ENCODE results near the gene EPS8.

Gene EPS8

DNA sequence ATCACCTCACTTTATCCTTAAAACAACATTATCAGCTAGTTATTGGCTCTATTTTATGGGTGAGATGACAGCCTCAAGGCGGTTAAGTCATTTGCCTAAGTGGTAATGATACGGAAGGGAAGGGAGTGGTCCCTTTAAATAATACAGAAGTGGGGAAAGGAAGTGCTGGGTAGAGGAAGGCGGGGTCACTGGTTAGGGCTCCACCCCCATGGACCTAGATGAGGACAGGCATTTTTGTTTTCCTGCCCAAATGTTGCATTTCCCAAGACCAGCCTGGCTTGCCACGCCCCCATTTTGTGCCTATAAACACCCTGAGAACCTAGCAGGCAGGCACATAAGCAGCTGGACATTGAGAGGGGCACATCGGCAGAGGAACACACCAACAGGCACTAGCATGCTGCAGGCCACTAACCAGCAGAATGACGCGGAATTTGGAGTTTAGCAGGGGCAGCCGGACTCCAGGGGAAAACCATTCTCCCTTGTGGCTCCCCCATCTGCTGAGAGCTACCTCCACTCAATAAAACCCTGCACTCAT, 100.9 kb downstream of the EPS8 start:
- DNase-seq: no peak

DNA sequence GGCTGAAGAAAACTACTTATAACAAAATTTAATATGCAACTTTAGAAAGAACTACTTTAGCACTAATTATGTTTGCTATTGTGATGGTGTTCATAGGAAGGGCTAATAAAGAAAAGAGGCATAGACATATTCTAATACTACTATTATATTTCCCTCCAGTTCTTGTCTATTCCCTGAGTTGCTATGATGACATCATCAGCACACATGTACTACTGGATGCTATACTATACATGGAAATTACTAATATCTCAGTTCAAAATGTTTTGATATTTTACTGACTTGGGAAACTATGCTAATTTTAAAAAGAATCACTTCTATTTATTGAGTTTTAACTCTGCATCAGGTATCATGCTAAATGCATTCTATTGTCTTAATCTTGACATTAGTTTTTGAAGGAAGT, 101.6 kb downstream of the EPS8 start:
- DNase-seq: no peak

DNA sequence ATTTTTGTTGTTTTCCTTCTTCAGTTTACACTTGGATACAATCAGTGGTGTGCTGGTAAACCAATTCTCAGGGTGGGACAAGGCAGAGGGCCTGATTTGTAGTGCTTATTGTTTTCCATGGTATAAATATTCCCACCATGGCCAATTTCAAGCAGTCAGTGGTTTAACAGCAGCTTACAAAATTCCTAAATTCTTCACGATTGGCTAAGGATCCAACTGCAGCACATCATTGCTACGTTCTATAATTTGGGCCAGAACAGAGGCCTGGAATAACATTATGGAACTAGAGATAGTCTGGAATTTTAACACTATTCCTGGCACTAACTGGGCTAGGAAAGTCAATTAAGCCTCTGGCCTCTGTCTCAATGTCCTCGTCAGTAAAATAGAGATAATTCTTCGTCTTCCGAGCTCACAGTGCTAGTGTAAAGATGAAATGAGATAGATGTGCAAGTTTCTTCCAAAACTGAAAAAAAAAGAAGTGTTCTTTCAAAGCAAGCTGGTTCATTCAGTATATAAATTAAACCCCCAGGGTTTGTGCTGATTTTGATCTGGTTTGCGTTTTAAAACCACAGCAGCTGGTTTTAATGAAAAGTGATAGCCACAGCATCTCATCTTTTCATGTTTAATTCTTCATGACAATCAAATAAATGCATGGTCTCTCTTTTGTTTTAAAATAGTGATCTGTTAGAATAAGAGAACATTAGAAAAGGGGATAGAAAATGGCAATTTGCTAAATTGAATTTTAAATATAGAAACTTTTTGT, 104.1 kb downstream of the EPS8 start:
- no peak for DNase-seq

DNA sequence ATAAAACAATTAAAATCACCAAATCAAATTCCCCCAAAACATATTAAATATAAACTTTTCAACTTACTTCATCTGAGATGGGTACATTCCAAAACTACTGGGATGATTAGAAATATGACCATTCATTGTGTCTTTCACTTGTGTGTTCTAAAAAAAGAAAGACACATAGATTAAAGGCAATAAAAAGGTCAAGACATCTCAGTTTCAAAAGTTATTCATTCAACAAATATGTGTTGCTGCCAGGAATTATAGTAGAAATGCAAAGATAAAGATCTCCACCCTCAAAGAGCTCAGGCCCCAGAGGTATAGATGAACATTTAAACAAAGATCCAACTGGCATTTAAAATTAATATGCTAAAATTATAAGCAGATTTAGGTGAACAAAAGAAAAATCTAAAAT, 106.4 kb downstream of the EPS8 start:
- DNase-seq: no peak

DNA sequence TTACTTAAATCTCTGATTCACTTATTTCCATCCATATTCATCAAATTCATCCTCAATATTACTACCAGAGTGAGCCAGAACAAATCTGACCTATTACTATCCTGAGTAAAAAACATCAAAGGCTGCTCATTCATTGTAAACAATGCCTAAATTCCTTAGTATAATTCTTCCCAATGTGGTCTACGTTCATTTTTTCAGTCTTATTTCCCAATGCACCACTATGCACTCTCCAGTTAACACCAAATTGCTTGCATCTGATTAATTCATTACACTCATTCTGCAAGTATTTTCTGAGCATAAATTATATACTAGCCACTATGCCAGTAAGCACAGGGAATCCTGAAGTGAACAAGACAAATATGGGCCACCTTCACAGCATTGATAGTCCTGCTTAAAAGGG, 110.0 kb downstream of the EPS8 start:
- DNase-seq: no peak

DNA sequence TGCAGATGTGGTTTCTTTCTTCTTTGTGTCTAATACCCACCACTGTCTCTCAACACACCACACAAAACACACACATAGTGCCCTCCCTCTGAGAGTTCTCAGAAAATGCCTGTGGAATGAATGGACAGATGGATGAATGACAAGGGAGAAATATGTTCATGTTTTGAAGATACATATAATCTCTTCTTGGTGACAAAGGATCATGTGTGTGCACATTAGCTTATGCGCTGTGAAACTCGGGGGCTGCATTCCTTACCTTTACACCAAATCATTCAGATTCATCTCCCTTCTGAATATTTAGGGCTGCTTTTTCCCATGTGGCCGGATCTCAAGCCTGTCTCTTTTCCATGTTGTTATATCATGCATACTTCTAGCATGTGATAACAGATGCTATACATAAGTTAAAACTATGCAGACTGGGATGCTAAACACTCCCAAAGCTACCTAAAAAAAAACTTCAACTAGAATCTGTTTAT, 111.4 kb downstream of the EPS8 start:
- no peak for DNase-seq

DNA sequence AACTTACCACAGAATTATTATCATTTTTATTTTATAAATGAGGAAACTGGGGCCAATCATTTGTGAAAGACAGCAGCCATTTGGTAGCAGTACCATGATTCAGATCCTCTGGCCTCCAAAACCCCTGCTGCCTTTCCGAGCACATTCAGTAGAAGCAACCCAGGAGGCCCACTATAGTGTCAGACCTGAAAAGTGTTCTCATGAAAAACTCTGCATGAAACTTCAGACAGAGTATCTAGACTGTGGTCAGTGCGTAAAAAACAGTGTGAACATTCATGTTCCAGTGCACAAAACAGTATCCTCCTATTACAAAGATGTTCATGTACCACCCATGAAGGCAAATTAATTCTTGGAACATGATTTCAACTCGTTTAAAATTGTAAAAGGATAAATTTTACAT, 112.0 kb downstream of the EPS8 start:
- no peak for DNase-seq

DNA sequence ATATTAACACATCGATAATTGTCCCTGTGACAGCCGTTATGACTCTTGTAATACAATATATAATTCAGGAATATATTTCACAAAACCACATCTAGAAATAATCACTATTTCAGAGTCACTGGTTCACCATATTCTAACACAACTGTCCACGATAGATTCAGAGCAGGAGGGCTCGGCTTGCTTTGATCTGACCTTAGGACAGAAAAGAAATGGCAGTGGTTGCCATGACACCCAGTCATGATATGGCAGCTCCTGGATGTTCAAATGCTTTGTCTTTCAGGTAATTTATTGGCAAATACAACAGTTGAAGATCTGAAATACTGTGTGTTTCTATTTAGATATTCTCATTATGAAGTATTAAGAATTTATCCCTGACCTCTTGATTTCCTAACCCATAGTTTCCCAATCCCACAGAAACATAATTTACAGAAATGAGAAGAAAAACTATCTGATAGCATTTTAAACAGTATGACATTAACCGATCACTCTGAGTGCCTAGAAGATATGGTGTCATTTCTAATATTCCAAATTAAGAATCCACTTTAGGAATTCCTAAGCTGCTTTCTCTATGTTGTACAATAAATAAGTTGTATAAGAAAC, 116.4 kb downstream of the EPS8 start:
- DNase-seq: no peak

DNA sequence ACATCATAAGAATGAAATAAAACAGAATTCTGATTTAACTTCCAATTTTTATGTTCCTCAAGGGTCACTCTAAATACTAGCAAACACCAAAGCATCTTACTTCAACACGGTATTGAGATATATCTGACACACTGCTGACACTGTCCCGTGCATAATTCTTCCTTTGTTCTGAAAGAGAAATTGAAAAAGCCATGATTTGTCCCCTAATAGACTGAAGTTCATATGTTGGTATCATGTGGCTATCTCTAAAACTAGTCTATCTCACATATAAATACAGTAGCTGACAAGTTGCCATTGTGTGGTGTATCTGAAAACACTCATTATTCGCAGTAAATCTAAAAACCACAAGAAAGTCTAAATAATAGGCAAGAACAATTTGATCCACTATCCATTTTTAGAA, 118.4 kb downstream of the EPS8 start:
- DNase-seq: no peak

DNA sequence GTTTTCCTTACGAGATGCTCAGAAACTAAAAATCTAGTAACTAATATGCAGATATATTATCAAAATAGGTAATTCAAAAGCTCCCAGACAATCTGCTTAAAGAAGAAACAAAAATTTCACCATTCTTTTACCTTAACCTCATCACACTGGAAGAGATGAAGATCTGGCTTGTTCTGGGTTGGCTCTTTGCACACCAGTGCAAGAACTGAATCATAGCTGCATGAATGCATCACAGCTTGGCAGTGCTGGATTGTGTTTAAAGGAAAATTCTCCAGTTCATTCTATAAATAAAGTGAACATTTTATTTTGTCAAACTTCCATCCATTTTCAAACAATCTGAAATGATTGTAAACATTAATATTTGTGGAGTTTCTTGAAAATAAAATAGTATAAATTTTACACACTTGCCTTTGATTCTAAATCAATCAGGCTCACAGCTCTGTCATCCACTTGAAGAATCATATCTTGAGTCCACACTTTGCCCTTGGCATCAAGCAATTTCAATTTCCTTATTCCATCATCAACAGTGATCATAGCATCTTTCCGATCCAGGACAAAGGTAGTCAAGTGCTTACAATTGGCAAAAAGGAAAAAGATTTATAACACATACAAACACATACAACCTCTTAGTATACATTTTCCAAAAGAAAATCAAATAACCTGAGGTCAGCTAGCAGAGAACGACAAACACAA, 119.8 kb downstream of the EPS8 start:
- DNase-seq: no peak

DNA sequence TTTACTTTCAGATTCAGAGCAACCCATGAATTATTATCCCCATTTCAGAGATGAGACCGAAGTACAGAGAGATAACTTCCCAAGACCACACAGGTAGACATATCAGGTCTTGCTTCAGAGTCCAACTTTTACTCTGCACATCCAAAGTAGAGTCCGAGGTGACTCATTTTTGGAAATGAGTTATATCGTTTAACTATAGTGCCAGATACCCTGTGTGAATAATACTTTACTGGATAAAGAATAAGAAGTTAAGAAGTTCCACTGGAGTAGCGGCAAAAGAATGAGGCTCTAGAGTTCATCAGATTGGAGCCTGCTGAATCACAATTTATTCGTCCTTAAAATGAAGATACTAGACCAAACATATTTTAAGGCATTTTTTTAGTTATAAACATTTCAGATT, 124.7 kb downstream of the EPS8 start:
- DNase-seq: no peak

DNA sequence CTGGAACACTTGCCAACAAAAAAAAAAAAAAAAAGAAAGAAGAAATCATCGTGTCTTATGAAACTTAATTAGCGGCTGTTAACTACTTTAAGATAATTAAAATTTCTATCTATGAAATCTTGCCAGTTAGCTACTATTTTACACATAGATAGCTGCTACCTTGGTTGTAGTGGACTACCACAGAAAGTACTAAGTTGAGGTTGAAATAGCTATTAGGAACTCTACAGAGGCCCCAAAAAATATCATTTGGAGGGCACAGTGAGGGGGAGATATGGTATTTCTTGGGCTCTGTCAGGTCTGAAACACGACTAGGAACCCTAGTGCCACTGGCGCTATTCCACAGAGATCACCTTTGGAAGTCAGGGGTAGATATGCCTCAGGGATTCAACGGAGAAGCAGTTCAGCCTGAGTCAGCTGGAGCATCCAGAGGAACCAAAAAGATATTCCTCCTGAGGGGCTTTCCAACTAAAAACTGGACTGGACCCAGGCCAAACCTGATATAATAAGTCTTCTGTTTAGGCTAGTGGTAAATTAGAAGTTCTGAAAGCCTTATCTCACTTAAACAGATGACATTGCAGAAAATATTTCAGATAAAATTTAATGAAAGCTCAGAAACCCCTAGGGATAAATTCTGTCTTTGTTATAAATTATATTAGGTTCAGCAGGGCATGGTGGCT, 126.1 kb downstream of the EPS8 start:
- no peak for DNase-seq

DNA sequence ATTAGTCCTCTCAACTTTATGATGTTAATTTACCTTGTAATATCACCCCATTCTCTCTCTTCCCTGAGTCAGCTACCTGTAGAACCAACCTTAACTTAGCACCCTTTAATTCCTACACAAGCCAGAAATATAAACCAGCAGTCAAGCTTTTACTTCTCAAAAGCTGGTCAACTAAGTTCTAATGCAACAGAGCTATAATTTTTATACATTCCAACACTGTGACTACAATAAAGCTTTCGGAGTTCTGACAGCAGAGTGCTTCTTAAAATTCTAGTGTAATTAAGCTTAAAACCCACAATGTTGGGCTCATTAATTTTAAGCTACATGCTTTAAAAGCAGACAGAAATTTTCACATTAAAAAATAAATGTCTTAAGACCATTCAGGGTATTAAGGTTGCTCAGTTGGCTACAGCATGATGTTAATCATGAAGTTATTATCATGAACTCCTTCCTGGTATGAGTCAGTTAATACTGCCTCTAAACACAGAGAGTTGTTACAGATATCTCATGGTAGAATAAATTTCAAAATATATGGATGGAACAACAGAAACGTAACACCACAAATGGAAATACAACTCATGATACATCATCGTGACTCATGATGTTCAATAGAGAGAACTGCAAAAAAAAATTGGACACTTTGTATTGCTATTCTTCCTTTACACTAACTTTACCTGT, 126.7 kb downstream of the EPS8 start:
- no peak for DNase-seq

DNA sequence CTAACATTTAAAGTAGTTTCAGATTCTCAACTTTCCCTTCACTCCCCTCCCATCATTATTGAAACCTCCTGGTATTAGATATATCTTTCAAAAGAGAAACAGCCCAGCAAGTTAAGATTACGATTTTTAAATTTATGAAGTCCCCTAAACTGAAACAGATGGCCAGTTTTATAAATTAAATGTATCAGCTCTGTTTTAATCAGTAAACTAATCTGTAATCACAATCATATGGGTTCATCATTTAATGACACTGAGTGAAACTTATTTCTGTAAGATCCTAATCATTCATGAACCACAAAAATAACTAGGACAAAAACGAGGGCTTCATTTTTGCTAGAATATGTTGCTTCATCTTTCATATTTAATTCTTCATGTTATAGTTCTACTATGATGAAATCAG, 137.8 kb downstream of the EPS8 start:
- DNase-seq: no peak

DNA sequence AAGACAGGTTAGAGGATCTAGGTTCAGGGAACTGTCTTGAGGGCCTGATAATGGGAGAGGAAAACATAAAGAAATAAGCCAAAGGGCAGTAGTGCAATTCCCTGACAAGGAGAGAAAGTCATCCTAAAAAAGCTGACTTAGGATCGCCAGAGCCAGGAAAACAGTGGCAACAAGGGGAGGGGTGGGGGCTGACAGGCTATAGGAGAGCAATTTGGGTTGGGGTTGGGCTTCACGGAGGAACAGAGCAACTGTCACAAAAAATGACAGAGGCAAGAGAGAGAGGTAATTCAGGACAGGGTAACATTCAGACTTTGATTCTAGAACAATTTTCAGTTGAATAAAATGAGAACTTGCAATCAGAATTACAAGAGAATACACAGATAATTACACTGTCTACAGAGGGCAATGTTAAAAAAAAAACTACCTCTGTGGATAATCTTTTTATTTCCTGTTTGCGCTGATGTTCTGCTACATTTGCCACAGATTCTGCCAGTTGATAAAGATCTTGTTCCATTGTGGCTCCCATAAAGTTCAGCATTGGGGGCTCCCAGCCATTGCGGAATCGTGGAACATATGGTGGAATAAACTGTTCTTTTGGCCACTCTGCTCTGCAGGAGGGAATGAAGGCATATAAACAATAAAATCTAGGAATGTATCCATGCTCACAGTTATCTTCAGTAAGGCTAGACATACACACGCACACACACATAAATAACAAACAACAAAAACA, 138.6 kb downstream of the EPS8 start:
- no peak for DNase-seq

DNA sequence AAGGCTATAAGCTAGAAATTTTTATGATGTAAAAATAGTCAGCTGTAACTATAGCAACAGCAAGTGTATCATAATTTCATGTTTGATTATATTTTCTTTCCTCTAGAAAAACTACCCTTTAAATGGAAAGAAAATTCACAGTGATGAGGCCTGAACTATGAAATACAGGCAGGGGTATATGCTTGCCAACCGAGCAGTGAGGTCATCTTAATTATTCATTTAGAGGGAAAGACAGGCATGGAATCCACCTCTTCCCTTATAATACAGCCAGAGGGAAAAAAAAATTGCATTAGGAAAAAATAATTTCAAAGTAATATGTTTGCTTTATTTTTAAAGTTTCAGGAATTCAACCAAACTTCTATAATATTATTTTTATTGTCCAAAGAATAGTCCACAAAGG, 139.8 kb downstream of the EPS8 start:
- no peak for DNase-seq

DNA sequence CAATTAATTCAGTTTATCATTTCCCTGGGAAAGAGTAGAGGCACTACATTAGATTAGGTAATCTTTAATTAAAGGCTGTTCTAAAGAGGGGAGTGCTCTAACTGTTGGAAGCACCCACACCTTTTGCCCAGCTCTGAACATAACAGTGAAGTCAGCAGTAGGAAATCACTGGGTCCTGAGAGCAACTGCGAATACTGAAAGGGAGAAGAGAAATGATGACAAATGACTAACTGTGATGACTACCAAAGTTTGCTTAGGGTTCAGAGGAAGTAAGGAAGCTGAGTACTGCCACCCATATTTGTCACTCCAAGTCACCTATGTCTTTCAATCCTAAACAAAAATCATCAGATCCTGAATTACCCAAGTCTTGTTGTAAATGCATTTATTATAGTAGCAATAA, 140.6 kb downstream of the EPS8 start:
- DNase-seq: no peak

DNA sequence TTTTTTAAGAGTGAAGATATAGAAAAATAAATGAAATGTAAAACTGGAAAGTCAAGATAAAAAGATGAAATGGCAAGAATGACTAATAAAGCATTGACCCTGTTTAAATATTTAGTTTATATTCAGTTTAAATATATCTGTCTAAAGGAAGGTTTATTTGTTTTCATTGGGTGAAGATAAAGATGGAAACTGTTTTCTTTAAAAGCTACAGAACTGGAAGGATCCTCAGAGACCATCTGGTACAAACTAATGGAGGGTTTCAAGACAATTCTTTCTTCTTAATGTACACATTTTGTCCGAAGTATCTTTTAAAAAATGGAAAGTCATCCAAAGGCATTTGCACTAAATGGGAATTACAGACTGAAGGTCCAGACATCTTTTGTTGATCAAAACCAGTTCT, 142.6 kb downstream of the EPS8 start:
- DNase-seq: no peak

DNA sequence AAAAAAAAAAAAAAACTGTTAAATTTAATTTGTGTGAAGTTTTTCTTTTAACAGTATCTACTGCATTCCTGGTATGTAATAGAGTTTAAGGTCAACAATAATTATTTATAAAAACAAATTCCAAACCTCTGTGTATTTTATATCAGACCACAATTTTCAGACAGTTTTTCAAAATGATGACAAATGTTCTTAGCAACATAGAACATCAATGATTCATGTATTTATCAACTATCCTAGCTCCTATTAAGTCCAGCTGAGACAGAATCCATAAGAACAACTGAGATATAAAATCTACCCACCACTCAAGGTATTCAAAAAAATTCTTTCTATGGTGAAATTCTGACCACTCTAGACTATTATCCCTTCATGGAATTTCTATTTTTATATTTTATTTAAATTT, 144.5 kb downstream of the EPS8 start:
- DNase-seq: no peak

DNA sequence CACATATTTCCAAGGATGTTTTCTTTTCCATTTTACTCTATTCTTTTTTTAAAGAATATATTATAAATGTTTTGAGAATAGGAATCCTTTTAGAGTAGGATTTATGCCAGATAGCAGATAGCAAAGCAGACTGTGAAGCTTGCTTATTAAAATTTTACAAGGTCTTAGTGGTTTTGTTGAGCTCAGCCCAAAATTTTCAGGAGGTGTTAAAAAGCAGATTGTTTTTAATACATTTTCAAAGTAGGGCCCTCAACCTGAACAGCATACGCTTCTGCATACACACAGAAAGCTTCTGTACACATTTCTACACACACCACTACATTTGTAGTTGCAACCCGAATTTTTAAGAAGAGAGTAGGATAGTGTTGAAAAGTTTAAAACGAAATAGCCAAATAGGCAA, 151.0 kb downstream of the EPS8 start:
- DNase-seq: no peak

DNA sequence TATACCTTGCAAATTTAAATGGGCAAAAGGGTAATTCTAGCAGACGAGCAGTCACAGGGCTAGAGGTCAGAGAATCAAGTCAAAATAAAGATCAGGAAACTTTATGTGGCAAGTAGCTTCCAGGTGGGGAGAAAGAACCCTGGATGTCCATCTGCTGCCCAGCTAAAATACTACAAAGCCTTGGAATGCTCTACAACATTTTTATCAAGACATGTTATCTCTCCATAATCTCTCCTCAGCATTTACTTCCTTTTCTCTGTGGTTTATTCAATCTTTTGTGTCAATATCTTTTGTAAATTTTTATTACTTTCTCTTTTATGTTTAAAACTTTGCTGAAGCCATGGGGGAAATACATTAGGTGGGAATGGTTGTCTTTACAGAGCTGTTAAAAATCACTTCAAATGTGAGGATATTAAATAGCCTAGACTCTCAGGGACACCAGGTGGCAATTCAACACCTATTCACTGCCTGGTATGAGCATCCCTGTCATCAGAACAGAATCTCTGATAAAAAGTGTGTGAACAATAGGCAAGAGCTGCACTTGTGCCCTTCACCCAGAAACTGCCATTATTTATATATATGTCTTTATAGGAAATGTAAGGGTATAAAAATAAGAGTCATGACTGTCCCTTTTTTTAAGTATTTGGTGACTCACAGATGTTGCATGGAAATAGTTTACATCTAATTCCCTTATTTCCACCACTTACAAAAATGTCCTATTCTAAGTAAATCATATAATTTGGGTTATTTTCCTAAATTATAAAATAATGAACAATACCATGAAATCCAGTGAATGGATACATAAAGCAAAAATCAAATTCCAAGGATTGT, 152.9 kb downstream of the EPS8 start:
- DNase-seq: no peak
